ENCODE data around the gene SCN10A. TPM values are rescaled to one million over a fixed set of nuclear protein-coding genes. Genes with fewer than 3 reads are reported as not detected.

SCN10A gene
- total RNA-seq, 1 donor from 2014 or later = not detected

- Mint-ChIP-seq H3K36me3 (ENCODE audit: insufficient read depth) (no peaks in the 10 kb centered on the region), H3K27ac (no peak overlapping the region), H3K4me1 (ENCODE audit: low read depth) (peaks cover 19% of the 10 kb centered on the region), H3K9me3 (ENCODE audit: low read depth) (no peaks in the 10 kb centered on the region), H3K27me3 (peaks cover 19% of the 10 kb centered on the region), H3K4me3 (ENCODE audit: low read depth) (no peak overlapping the region)
- DNase-seq (ENCODE audit: low spot score, unreplicated experiment) = no peak
- no peak for TF ChIP-seq CTCF (IDR thresholded peaks at IDR 0.05; ENCODE audit: unreplicated experiment)
Measured at GRCh38 chr3:38722781-38723568, 93.0 kb downstream of the SCN10A start.

GRCh38 chr3:38721207-38721772 is 94.7 kb downstream of the SCN10A start:
- Mint-ChIP-seq H3K4me3 (ENCODE audit: low read depth) (no peak overlapping the region), H3K27ac (no peak overlapping the region), H3K36me3 (ENCODE audit: insufficient read depth) (no peaks in the 10 kb centered on the region)

GRCh38 chr3:38720465-38720864 is 95.6 kb downstream of the SCN10A start:
- Mint-ChIP-seq H3K27me3 (peaks cover 16% of the 10 kb centered on the region), H3K9me3 (ENCODE audit: low read depth) (no peaks in the 10 kb centered on the region), H3K27ac (no peak overlapping the region), H3K36me3 (ENCODE audit: insufficient read depth) (no peaks in the 10 kb centered on the region), H3K4me3 (ENCODE audit: low read depth) (no peak overlapping the region), H3K4me1 (ENCODE audit: low read depth) (peaks cover 12% of the 10 kb centered on the region)
- no peak for DNase-seq (ENCODE audit: low spot score, unreplicated experiment)
- TF ChIP-seq CTCF (IDR thresholded peaks at IDR 0.05; ENCODE audit: unreplicated experiment) = no peak

More at GRCh38 chr3:38721207-38721772, 94.7 kb downstream of the SCN10A start:
- no peak for TF ChIP-seq CTCF (IDR thresholded peaks at IDR 0.05; ENCODE audit: unreplicated experiment)
- Mint-ChIP-seq H3K4me1 (ENCODE audit: low read depth) (peaks cover 16% of the 10 kb centered on the region), H3K27me3 (peaks cover 16% of the 10 kb centered on the region), H3K9me3 (ENCODE audit: low read depth) (no peaks in the 10 kb centered on the region)
- DNase-seq (ENCODE audit: low spot score, unreplicated experiment) = no peak

DNA sequence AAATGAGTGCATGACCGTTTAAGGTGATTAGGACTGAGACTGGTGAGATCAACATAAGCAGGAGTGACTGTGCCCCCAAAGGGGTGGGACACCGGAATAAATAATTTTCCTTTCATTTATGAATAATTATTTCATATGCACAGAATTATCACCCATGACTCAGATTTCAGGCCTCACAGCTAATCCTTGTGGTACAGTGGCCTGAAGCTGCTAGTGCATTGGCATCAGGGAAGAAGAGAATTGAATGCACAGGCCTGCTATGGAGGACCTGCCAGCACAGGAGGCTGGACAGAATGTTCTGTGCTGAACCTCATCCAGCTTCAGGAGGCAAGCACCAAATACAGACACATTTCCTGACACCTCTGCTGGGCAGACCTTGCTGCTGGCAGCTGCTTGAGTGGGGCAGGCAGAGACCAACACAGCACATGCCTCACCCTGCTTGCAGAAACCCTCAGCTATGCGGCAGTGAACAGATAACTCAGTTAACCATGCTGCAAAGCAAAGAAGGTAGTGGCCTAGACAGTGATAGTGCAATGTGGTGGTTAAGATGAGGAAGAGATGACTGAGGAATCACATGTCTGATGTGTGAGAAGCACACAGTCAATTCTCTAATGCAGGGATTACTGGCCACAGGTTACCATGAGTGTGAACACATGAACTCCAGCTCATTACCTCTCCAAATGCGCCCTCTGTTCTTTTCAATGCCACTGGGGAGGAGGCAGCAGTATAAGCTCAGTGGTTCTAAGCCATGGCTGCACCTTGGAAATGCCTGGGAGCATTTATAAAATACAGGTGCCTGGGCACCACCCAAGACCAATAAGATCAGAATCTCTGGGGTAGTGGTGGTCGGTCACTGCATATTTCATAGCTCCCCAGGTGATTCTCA is 98.4 kb downstream of the SCN10A start:
- TF ChIP-seq CTCF (IDR thresholded peaks at IDR 0.05; ENCODE audit: unreplicated experiment) = no peak
- H3K4me3 Mint-ChIP-seq (ENCODE audit: low read depth) = no peak overlapping the region
- H3K36me3 Mint-ChIP-seq (ENCODE audit: insufficient read depth) = no peaks in the 10 kb centered on the region
- no peaks in the 10 kb centered on the region for H3K9me3 Mint-ChIP-seq (ENCODE audit: low read depth)
- no peaks in the 10 kb centered on the region for H3K4me1 Mint-ChIP-seq (ENCODE audit: low read depth)
- no peak for DNase-seq (ENCODE audit: low spot score, unreplicated experiment)
- peaks cover 25% of the 10 kb centered on the region for H3K27me3 Mint-ChIP-seq
- H3K27ac Mint-ChIP-seq = no peak overlapping the region

DNA sequence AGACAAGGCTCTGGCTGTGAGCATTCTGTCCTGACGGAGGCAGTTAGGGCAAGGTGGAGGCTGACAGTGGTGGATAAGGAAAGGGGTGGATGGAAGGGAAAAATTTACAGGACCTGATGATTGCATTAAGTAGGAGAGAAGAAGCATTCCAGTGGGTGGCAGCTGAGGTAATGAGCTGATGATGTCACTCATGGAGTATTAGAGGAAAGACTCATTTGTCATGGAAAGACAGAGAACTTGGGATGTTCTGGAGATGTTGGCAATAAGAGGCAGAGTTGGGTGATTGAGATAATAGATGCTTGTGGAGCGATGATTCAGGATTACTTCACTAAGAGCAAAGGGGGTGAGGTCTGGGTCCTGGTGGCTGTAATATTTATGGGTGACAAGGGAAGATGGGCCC is 102.9 kb downstream of the SCN10A start:
- Mint-ChIP-seq H3K27ac (no peak overlapping the region), H3K36me3 (ENCODE audit: insufficient read depth) (no peaks in the 10 kb centered on the region), H3K9me3 (ENCODE audit: low read depth) (no peaks in the 10 kb centered on the region), H3K4me1 (ENCODE audit: low read depth) (no peaks in the 10 kb centered on the region), H3K4me3 (ENCODE audit: low read depth) (no peak overlapping the region), H3K27me3 (peaks cover 29% of the 10 kb centered on the region)
- TF ChIP-seq CTCF (IDR thresholded peaks at IDR 0.05; ENCODE audit: unreplicated experiment) = no peak
- no peak for DNase-seq (ENCODE audit: low spot score, unreplicated experiment)

Measured in progenitor cell of endocrine pancreas (in vitro differentiated cells).